ENCODE measurements around the gene PIP5K1A.

Gene PIP5K1A

DNA sequence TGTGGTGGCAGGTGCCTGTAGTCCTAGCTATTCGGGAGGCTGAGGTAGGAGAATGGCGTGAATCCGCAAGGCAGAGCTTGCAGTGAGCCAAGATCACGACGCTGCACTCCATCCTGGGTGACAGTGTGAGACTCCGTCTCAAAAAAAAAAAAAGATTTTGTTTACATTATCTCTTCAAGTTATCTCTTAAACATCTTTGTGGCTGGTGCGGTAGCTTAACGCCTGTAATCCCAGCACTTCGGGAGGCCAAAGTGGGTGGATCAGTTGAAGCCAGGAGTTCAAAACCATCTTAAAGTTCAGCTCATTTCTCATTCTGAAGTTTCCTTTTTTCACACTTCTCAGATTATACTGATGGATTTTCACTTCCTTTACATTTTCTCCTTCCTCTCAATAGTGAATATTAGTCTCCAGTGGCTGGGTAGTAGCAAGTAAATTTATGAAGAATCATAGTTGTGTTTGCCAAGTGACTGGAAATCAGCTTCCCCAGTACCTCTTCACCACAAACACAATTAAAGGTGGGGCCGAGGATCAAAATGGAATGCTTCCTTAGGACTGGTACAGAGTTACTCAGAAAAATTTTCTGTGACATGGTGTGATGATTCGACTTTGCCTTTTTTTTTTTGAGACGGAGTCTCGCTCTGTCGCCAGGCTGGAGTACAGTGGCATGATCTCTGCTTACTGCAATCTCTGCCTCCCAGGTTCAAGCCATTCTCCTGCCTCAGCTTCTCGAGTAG, 13.8 kb downstream of the PIP5K1A start (continued):
- TF ChIP-seq, protein P1, sequence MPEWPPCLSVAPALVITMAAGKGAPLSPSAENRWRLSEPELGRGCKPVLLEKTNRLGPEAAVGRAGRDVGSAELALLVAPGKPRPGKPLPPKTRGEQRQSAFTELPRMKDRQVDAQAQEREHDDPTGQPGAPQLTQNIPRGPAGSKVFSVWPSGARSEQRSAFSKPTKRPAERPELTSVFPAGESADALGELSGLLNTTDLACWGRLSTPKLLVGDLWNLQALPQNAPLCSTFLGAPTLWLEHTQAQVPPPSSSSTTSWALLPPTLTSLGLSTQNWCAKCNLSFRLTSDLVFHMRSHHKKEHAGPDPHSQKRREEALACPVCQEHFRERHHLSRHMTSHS (tag by site-specific recombination; IDR thresholded peaks at IDR 0.05) = no peak
- TF ChIP-seq, protein P2, sequence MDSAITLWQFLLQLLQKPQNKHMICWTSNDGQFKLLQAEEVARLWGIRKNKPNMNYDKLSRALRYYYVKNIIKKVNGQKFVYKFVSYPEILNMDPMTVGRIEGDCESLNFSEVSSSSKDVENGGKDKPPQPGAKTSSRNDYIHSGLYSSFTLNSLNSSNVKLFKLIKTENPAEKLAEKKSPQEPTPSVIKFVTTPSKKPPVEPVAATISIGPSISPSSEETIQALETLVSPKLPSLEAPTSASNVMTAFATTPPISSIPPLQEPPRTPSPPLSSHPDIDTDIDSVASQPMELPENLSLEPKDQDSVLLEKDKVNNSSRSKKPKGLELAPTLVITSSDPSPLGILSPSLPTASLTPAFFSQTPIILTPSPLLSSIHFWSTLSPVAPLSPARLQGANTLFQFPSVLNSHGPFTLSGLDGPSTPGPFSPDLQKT (IDR thresholded peaks at IDR 0.05; ENCODE audit: borderline replicate concordance, low read depth, low read length) = no peak
- no peak for TF ChIP-seq ZNF555 (tag by site-specific recombination; conservative IDR thresholded peaks at IDR 0.05)
- no peak for TF ChIP-seq GLI4 (tag by site-specific recombination; IDR thresholded peaks at IDR 0.05)
- no peak for TF ChIP-seq ZIC2 (tag by site-specific recombination; IDR thresholded peaks at IDR 0.05)
- 0 out of 2 replicates have a peak, but pooled peaks have one; percentile 16 for TF ChIP-seq ZNF629 (tag by site-specific recombination; IDR thresholded peaks at IDR 0.05)
- TF ChIP-seq ZNF548 (tag by site-specific recombination; IDR thresholded peaks at IDR 0.05) = no peak
- no peak for TF ChIP-seq ZNF664 (tag by site-specific recombination; IDR thresholded peaks at IDR 0.05)
- no peak for TF ChIP-seq SETDB1 (IDR thresholded peaks at IDR 0.05; ENCODE audit: insufficient read length, low read length)
- TF ChIP-seq GLI2 (tag by site-specific recombination; IDR thresholded peaks at IDR 0.05; ENCODE audit: borderline replicate concordance, low read depth) = no peak
- no peak for TF ChIP-seq ZNF221 (tag by site-specific recombination; IDR thresholded peaks at IDR 0.05; ENCODE audit: borderline replicate concordance)
- TF ChIP-seq, protein P3, sequence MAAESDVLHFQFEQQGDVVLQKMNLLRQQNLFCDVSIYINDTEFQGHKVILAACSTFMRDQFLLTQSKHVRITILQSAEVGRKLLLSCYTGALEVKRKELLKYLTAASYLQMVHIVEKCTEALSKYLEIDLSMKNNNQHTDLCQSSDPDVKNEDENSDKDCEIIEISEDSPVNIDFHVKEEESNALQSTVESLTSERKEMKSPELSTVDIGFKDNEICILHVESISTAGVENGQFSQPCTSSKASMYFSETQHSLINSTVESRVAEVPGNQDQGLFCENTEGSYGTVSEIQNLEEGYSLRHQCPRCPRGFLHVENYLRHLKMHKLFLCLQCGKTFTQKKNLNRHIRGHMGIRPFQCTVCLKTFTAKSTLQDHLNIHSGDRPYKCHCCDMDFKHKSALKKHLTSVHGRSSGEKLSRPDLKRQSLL (tag by site-specific recombination; IDR thresholded peaks at IDR 0.05) = no peak
- TF ChIP-seq ZNF302 (tag by site-specific recombination; IDR thresholded peaks at IDR 0.05; ENCODE audit: low read depth) = no peak
- no peak for TF ChIP-seq ZSCAN30 (tag by site-specific recombination; IDR thresholded peaks at IDR 0.05)
- no peak for TF ChIP-seq ZNF239 (tag by site-specific recombination; IDR thresholded peaks at IDR 0.05)
- TF ChIP-seq, protein P4, sequence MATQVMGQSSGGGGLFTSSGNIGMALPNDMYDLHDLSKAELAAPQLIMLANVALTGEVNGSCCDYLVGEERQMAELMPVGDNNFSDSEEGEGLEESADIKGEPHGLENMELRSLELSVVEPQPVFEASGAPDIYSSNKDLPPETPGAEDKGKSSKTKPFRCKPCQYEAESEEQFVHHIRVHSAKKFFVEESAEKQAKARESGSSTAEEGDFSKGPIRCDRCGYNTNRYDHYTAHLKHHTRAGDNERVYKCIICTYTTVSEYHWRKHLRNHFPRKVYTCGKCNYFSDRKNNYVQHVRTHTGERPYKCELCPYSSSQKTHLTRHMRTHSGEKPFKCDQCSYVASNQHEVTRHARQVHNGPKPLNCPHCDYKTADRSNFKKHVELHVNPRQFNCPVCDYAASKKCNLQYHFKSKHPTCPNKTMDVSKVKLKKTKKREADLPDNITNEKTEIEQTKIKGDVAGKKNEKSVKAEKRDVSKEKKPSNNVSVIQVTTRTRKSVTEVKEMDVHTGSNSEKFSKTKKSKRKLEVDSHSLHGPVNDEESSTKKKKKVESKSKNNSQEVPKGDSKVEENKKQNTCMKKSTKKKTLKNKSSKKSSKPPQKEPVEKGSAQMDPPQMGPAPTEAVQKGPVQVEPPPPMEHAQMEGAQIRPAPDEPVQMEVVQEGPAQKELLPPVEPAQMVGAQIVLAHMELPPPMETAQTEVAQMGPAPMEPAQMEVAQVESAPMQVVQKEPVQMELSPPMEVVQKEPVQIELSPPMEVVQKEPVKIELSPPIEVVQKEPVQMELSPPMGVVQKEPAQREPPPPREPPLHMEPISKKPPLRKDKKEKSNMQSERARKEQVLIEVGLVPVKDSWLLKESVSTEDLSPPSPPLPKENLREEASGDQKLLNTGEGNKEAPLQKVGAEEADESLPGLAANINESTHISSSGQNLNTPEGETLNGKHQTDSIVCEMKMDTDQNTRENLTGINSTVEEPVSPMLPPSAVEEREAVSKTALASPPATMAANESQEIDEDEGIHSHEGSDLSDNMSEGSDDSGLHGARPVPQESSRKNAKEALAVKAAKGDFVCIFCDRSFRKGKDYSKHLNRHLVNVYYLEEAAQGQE (tag by site-specific recombination; IDR thresholded peaks at IDR 0.05) = no peak
- TF ChIP-seq ZNF514 (tag by site-specific recombination; IDR thresholded peaks at IDR 0.05) = no peak
- TF ChIP-seq SP2 (tag by site-specific recombination; IDR thresholded peaks at IDR 0.05) = no peak
- TF ChIP-seq GLIS1 (tag by site-specific recombination; IDR thresholded peaks at IDR 0.05) = peak; percentile 64
- no peak for TF ChIP-seq ZBTB1 (tag by site-specific recombination; IDR thresholded peaks at IDR 0.05)
- TF ChIP-seq ZNF423 (tag by site-specific recombination; IDR thresholded peaks at IDR 0.05) = no peak
- no peak for TF ChIP-seq ZNF776 (tag by site-specific recombination; IDR thresholded peaks at IDR 0.05; ENCODE audit: borderline replicate concordance)
- no peak for TF ChIP-seq ZNF624 (tag by site-specific recombination; IDR thresholded peaks at IDR 0.05)
- TF ChIP-seq, protein P5, sequence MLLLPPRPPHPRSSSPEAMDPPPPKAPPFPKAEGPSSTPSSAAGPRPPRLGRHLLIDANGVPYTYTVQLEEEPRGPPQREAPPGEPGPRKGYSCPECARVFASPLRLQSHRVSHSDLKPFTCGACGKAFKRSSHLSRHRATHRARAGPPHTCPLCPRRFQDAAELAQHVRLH (tag by site-specific recombination; IDR thresholded peaks at IDR 0.05) = no peak
- TF ChIP-seq OSR2 (tag by site-specific recombination; IDR thresholded peaks at IDR 0.05) = peak; percentile 80
- TF ChIP-seq PRDM1 (tag by site-specific recombination; IDR thresholded peaks at IDR 0.05) = peak; percentile 60
- no peak for TF ChIP-seq ZFHX2 (tag by site-specific recombination; conservative IDR thresholded peaks at IDR 0.05)
- no peak for TF ChIP-seq ZNF571 (tag by site-specific recombination; IDR thresholded peaks at IDR 0.05)
- TF ChIP-seq ZNF549 (tag by site-specific recombination; IDR thresholded peaks at IDR 0.05) = no peak
- TF ChIP-seq SP7 (tag by site-specific recombination; IDR thresholded peaks at IDR 0.05) = peak; percentile 59
- TF ChIP-seq ZFP3 (tag by site-specific recombination; IDR thresholded peaks at IDR 0.05; ENCODE audit: low read depth) = no peak
- TF ChIP-seq ZNF473 (tag by site-specific recombination; IDR thresholded peaks at IDR 0.05) = no peak
- TF ChIP-seq ZNF560 (tag by site-specific recombination; IDR thresholded peaks at IDR 0.05; ENCODE audit: borderline replicate concordance) = no peak
- peak; percentile 54; the same call in 1 of the 2 replicates for TF ChIP-seq KLF8 (tag by site-specific recombination; IDR thresholded peaks at IDR 0.05)
- TF ChIP-seq KLF7 (tag by site-specific recombination; IDR thresholded peaks at IDR 0.05; ENCODE audit: borderline replicate concordance) = no peak
- no peak for TF ChIP-seq ZNF2 (tag by site-specific recombination; IDR thresholded peaks at IDR 0.05)
